Lower leg skin (tissue), 3 donors: Measurements from ENCODE around the gene PSD2.

Experiments
- CTCF ChIP-seq, 3 donors: fragments of 450-650 bp; IDR thresholded peaks; one replicate each; pipeline ENCODE4 v1.5.1; 2016; ENCODE audit warnings: antibody characterized with exemption in 3 of 3, mild to moderate bottlenecking in 3 of 3, moderate library complexity in 2 of 3
- POLR2A ChIP-seq, 2 donors: fragments of 450-650 bp; IDR thresholded peaks; one replicate each; pipeline ENCODE4 v1.6.1; 2016 to 2017; ENCODE audit warnings: antibody characterized with exemption in 2 of 2, mild to moderate bottlenecking in 1 of 2, moderate library complexity in 1 of 2

GRCh38 chr5:139849942-139850341 is 54.3 kb downstream of the PSD2 start:
- TF ChIP-seq CTCF (IDR thresholded peaks at IDR 0.05): no peak
- TF ChIP-seq POLR2A (IDR thresholded peaks at IDR 0.05): no peak
